ENCODE measurements around the gene KAT8.
A peak's percentile ranks its signal among the peaks of the same experiment; 100 is the strongest.
"Not testable (repeated sequence)": the region's sequence is repeated elsewhere in the genome, so short reads cannot be mapped to it uniquely, and the experiment has no call there.

The KAT8 gene

GRCh38 chr16:31099860-31100638, 17.4 kb upstream of the KAT8 start:
- DNase-seq = no peak
- intact Hi-C loops (cut with DNase I) = loop anchor here (10.0 kb wide), 1 partner anchor 115 kb away; the partner anchor contains the start of gene HSD3B7

GRCh38 chr16:31100876-31101641, 16.4 kb upstream of the KAT8 start:
- DNase-seq; intact Hi-C loops (cut with DNase I): not testable (repeated sequence)

DNA sequence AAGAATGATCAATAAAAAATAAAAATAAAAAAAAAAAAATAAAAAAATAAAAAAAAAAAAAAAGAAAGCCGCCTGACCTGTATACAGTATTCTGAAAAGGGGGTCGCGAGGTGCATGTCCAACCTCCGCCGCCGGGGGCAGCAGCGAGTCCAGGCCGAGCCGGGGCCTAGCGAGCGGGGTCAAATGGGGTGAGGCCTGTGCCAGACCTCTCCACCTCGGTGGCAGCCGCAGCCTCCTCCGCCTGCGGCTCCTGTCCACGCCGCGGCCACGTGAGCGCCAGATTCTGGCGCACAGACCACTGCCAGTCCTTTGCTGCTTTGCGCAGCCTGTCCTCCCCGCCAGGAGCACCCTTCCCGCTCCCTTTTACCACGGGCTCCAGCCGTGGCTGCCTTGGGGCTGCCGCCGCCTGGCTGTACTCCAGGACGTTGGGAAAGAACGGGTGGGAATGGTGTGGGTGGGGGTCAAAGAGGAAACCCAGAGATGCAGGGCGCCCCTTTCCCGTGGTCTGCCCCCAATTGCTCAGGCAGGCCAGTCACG, 11.7 kb upstream of the KAT8 start:
- DNase-seq = peak; percentile 74 to 95 (median 88)
- intact Hi-C loops (cut with DNase I) = no loop called here

GRCh38 chr16:31106509-31107464, 10.7 kb upstream of the KAT8 start:
- intact Hi-C loops (cut with DNase I) = no loop called here
- no peak for DNase-seq

GRCh38 chr16:31107465-31107867, 10.0 kb upstream of the KAT8 start:
- no peak for DNase-seq
- intact Hi-C loops (cut with DNase I) = no loop called here

GRCh38 chr16:31108035-31108793, 9.2 kb upstream of the KAT8 start, which contains the start of gene BCKDK:
Gene BCKDK, plus strand, starts transcription at chr16:31108386. Its CDS starts 838 bp downstream, at chr16:31109224.
- peak; percentile 45 to 91 (median 84) for DNase-seq
- intact Hi-C loops (cut with DNase I) = no loop called here

DNA sequence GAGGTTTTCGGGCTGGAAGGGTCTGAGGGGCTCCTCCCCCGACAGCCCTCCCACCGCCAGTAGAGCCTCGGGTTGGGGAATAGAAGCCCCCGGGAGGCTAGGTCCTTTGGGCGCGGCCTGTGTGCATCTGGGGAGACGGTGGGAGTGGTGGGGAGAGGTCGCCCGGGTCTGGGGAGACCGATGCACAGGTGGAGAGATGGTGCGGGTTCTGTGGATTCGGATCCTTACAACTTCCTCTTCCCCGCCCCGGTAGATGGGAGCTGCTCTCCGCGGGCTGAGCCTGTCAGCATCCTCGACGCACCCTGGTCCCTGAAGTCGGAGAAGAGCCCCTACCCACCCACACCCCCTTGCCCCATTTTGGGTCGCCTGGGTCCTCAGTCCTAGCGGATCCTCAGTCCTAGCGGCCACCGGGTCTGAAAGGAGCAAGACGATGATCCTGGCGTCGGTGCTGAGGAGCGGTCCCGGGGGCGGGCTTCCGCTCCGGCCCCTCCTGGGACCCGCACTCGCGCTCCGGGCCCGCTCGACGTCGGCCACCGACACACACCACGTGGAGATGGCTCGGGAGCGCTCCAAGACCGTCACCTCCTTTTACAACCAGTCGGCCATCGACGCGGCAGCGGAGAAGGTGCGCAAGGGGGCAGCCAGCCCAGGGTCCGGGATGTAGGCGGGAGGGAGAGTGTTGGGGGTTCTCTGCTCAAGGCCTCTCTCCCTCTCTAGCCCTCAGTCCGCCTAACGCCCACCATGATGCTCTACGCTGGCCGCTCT, 8.5 kb upstream of the KAT8 start:
- intact Hi-C loops (cut with DNase I) = no loop called here

GRCh38 chr16:31109622-31110021, 7.8 kb upstream of the KAT8 start:
- intact Hi-C loops (cut with DNase I) = no loop called here
- no peak for DNase-seq

More for the DNA sequence above, 8.5 kb upstream of the KAT8 start:
- DNase-seq = no peak

- DNase-seq = no peak
- intact Hi-C loops (cut with DNase I) = no loop called here
These were observed 7.1 kb upstream of the KAT8 start for GRCh38 chr16:31110106-31111034.

- no peak for DNase-seq
- intact Hi-C loops (cut with DNase I) = no loop called here
These were observed 5.5 kb upstream of the KAT8 start for GRCh38 chr16:31111881-31112466.

DNA sequence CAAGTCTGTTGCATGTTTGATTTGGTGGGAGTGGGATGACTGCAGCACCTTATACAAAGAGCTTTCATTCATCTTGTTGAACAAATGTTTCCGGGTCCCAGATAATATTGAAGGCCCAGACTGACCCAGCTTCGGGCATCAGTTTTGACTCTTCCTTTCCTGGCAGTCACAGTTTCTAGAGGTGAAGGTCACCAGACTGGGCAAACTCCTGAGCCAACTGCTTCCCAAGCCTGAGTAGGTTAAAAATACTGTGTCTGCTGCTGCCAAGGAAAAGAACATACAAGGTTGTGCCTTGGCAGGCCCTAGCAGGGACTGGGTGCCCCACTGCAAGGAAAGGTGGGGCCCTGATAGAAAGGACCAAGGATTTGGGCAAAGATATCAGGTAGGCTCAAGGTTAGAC, 4.8 kb upstream of the KAT8 start:
- intact Hi-C loops (cut with DNase I) = no loop called here
- DNase-seq = no peak

GRCh38 chr16:31113121-31114120, 4.0 kb upstream of the KAT8 start:
- peak in 1 of 42 donors; percentile 52 for DNase-seq
- intact Hi-C loops (cut with DNase I) = no loop called here

DNA sequence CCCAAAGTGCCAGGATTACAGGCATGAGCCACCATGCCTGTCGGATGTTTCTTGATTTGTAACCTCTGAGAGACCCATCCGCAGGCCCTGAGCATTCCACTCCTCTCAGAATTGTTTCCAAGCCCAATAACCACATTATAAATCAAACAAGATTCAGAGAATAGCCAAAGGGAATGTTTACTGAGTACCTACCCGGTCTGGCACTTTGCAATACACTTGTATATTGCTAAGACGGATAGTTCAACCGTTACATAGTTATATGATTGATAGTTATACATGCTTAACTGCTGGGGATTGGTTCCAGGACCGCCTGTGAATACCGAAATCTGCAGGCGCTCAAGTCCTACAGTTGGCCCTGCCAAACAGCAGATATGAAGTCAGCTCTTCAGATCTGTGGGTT, 3.0 kb upstream of the KAT8 start:
- no peak for DNase-seq
- intact Hi-C loops (cut with DNase I) = no loop called here

DNA sequence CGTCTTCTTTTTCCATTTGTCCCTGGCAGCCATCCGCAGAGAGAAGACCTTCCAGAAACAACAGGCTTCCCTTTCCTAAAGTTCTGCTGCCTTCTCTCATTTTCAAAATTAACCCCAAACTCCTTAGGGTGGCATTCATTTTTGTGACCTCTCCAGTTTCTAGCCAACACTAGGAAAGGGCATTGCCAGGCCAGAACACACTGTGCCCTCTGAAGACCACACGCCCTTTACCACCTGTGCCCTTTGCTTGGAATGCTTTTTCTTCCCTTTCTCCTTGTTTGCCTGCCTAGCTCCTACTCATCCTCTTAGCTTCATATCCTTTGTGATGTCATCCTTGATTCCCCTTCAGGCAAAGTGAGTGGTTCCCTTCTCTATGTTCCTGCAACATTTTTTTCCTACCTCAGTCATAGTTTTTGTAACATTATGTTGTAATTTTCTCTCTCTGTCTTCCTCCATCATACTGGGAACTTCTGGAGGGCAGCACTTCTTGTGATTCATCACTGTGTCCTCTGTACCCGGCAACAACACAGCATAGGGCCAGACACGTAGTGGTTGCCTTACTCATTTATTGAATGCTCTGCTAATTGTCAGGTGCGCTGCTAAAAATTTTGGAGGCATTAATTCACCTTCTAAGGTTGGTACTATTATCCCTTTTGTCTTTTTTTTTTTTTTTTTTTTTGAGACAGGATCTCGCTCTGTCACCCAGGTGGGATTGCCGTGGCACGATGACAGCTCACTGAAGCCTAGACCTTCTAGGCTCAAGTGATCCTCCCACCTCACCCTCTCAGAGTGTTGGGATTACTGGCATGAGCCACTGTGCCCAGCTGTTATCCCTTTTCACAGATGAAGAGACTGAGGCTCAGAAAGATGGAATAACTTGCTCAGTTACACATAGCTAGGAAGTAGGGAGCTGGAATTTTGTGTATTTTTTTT, 1.0 kb downstream of the KAT8 start:
- DNase-seq = peak in 1 of 42 donors; percentile 32
- intact Hi-C loops (cut with DNase I) = no loop called here

Data from head of caudate nucleus (tissue), 42 donors.